GM10847 (cell line): ENCODE measurements around the gene RYR1.

ENCODE experiments used
- POLR2A ChIP-seq: IDR thresholded peaks from 2 replicates; pipeline ENCODE4 v1.6.1; 2011; ENCODE audit not compliant: insufficient read length; ENCODE audit errors: extremely low read depth

RYR1 gene

GRCh38 chr19:38571682-38572081, 138.2 kb downstream of the RYR1 start:
- TF ChIP-seq POLR2A = no peak

- TF ChIP-seq POLR2A = no peak
These were observed 144.3 kb downstream of the RYR1 start for GRCh38 chr19:38577826-38578225.

GRCh38 chr19:38580080-38580479, 146.6 kb downstream of the RYR1 start:
- TF ChIP-seq POLR2A = no peak

- no peak for TF ChIP-seq POLR2A
These were observed 149.9 kb downstream of the RYR1 start for GRCh38 chr19:38583219-38583984.

- no peak for TF ChIP-seq POLR2A
These were observed 150.5 kb downstream of the RYR1 start for GRCh38 chr19:38583985-38584305.

- no peak for TF ChIP-seq POLR2A
These were observed 154.1 kb downstream of the RYR1 start for GRCh38 chr19:38587562-38587961.

- no peak for TF ChIP-seq POLR2A
These were observed 154.6 kb downstream of the RYR1 start for GRCh38 chr19:38588041-38588440.

GRCh38 chr19:38592940-38593339, 159.4 kb downstream of the RYR1 start:
- TF ChIP-seq POLR2A = no peak

GRCh38 chr19:38596057-38596981, 162.8 kb downstream of the RYR1 start:
- no peak for TF ChIP-seq POLR2A

GRCh38 chr19:38597075-38597474, 163.6 kb downstream of the RYR1 start:
- no peak for TF ChIP-seq POLR2A

- TF ChIP-seq POLR2A = no peak
These were observed 166.2 kb downstream of the RYR1 start for GRCh38 chr19:38599722-38600121.

GRCh38 chr19:38606131-38606530, 172.6 kb downstream of the RYR1 start:
- TF ChIP-seq POLR2A = no peak

GRCh38 chr19:38614289-38614688, 180.8 kb downstream of the RYR1 start:
- TF ChIP-seq POLR2A = no peak

- no peak for TF ChIP-seq POLR2A
These were observed 181.6 kb downstream of the RYR1 start for GRCh38 chr19:38615007-38615581.

GRCh38 chr19:38616265-38616664, 182.8 kb downstream of the RYR1 start:
- TF ChIP-seq POLR2A = no peak

- TF ChIP-seq POLR2A = no peak
These were observed 183.8 kb downstream of the RYR1 start for GRCh38 chr19:38617283-38617763.
